ENCODE data around the gene CAPN5.

The CAPN5 gene

GRCh38 chr11:77175021-77175842 lies 108.5 kb downstream of the CAPN5 start:
- no peak for DNase-seq (ENCODE audit: low spot score)

Data from HuH-7.5 (cell line).